GM19395 (cell line): ENCODE measurements around the gene CLDN22.

ENCODE experiments used
- ATAC-seq: cut with Tn5 transposase; IDR thresholded peaks from one replicate; pipeline ENCODE4 v1.9.1; 2021; ENCODE audit warnings: mild to moderate bottlenecking, moderate library complexity; ENCODE audit not compliant: unreplicated experiment

Gene CLDN22

GRCh38 chr4:183285886-183286285 lies 34.2 kb downstream of the CLDN22 start:
- ATAC-seq: no peak

GRCh38 chr4:183284965-183285364 lies 35.1 kb downstream of the CLDN22 start:
- no peak for ATAC-seq

GRCh38 chr4:183284258-183284785 lies 35.8 kb downstream of the CLDN22 start:
- no peak for ATAC-seq

- no peak for ATAC-seq
These were observed 44.0 kb downstream of the CLDN22 start for GRCh38 chr4:183276106-183276505.

GRCh38 chr4:183272384-183272783 lies 47.7 kb downstream of the CLDN22 start:
- no peak for ATAC-seq

GRCh38 chr4:183268556-183268955 lies 51.5 kb downstream of the CLDN22 start:
- no peak for ATAC-seq
